DOHH2 (cell line): ENCODE data around the gene UMAD1.

Experiments used
- H3F3A ChIP-seq: fragments of 200-600 bp; sonication (generic), shearing (Covaris generic); 2 replicates; pipeline ENCODE4 v1.6.0; 2016; ENCODE audit warnings: antibody characterized with exemption, mild to moderate bottlenecking; ENCODE audit not compliant: control insufficient read depth, insufficient read depth
- H3K27ac ChIP-seq: fragments of 200-600 bp; sonication (generic); 2 replicates; pipeline ENCODE4 v1.5.1; 2014; ENCODE audit warnings: low read depth, mild to moderate bottlenecking, low read length, moderate library complexity
- H3K27me3 ChIP-seq: fragments of 200-600 bp; sonication (generic); 2 replicates; pipeline ENCODE4 v1.6.1; 2014; ENCODE audit warnings: mild to moderate bottlenecking, low read length, mixed read lengths; ENCODE audit not compliant: control insufficient read depth
- H3K36me3 ChIP-seq: fragments of 200-600 bp; sonication (generic); 2 replicates; pipeline ENCODE4 v1.6.1; 2014; ENCODE audit warnings: mild to moderate bottlenecking, low read length, moderate library complexity, mixed read lengths; ENCODE audit not compliant: control insufficient read depth
- H3K4me1 ChIP-seq: fragments of 200-600 bp; sonication (generic); 2 replicates; pipeline ENCODE4 v1.6.1; 2014; ENCODE audit warnings: mild to moderate bottlenecking, low read length, mixed read lengths; ENCODE audit not compliant: control insufficient read depth
- H3K4me2 ChIP-seq: fragments of 200-600 bp; sonication (generic); 2 replicates; pipeline ENCODE4 v1.6.0; 2014; ENCODE audit warnings: mild to moderate bottlenecking, low read length, moderate library complexity
- H3K4me3 ChIP-seq: fragments of 200-600 bp; sonication (generic); 2 replicates; pipeline ENCODE4 v1.5.1; 2014; ENCODE audit warnings: mild to moderate bottlenecking, low read length, mixed read lengths
- H3K79me2 ChIP-seq: fragments of 200-600 bp; sonication (generic); 2 replicates; pipeline ENCODE4 v1.6.1; 2014; ENCODE audit warnings: mild to moderate bottlenecking, low read length, mixed read lengths; ENCODE audit not compliant: control insufficient read depth
- H3K9me2 ChIP-seq: fragments of 200-600 bp; sonication (generic); replicated peaks from 2 replicates; pipeline ENCODE4 v1.6.1; 2014; ENCODE audit warnings: mild to moderate bottlenecking, low read length, mixed read lengths; ENCODE audit not compliant: control insufficient read depth
- H3K9me3 ChIP-seq: fragments of 200-600 bp; sonication (generic); 2 replicates; pipeline ENCODE4 v1.6.1; 2014; ENCODE audit warnings: antibody characterized with exemption, low read length, mixed read lengths; ENCODE audit not compliant: control insufficient read depth, insufficient read depth
- H4K20me1 ChIP-seq: fragments of 200-600 bp; sonication (generic); 2 replicates; pipeline ENCODE4 v1.6.0; 2014; ENCODE audit warnings: low read depth, mild to moderate bottlenecking, antibody characterized with exemption, low read length, moderate library complexity; ENCODE audit not compliant: control insufficient read depth, insufficient read depth
- EZH2phosphoT487 ChIP-seq: fragments of 200-600 bp; sonication (generic); IDR thresholded peaks from 2 replicates; pipeline ENCODE4 v1.6.1; 2017; ENCODE audit warnings: borderline replicate concordance, mild to moderate bottlenecking, antibody characterized with exemption, low read length, moderate library complexity, mixed read lengths
- TF ChIP-seq, protein P1 (sequence below): fragments of 200-600 bp; sonication (generic); IDR thresholded peaks from one replicate; pipeline ENCODE4 v1.5.1; 2014; ENCODE audit warnings: antibody characterized with exemption, mild to moderate bottlenecking, low read depth, low read length; ENCODE audit not compliant: poor library complexity, severe bottlenecking

The UMAD1 gene

DNA sequence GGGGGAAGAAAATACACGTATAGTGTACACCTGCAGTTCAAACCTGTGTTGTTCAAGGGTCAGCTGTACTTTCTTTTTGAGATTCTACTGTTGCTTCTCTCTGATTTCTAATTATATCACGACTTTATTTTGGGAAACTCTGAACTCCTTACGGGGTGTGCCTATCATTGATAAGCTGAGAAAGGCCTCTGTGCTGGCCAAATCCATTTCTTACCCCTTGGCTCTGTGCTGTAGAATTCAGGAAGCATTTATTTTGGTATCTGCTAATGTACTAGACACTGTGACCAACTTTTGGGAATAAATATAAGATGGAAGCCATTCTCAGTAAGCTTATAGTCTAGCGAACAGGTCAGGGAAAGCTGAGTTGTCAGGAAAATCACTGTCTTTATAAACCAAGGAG, 104.7 kb downstream of the UMAD1 start:
- H3K27me3 ChIP-seq, result no peaks in the 10 kb centered on the region
- no peaks in the 10 kb centered on the region for H4K20me1 ChIP-seq
- H3F3A ChIP-seq, result no peaks in the 10 kb centered on the region
- no peaks in the 10 kb centered on the region for H3K9me3 ChIP-seq
- H3K9me2 ChIP-seq, result no peaks in the 10 kb centered on the region
- H3K4me1 ChIP-seq, result peaks cover 10% of the 10 kb centered on the region
- no peak overlapping the region for H3K4me3 ChIP-seq
- no peak for TF ChIP-seq EZH2phosphoT487
- TF ChIP-seq, protein P1, sequence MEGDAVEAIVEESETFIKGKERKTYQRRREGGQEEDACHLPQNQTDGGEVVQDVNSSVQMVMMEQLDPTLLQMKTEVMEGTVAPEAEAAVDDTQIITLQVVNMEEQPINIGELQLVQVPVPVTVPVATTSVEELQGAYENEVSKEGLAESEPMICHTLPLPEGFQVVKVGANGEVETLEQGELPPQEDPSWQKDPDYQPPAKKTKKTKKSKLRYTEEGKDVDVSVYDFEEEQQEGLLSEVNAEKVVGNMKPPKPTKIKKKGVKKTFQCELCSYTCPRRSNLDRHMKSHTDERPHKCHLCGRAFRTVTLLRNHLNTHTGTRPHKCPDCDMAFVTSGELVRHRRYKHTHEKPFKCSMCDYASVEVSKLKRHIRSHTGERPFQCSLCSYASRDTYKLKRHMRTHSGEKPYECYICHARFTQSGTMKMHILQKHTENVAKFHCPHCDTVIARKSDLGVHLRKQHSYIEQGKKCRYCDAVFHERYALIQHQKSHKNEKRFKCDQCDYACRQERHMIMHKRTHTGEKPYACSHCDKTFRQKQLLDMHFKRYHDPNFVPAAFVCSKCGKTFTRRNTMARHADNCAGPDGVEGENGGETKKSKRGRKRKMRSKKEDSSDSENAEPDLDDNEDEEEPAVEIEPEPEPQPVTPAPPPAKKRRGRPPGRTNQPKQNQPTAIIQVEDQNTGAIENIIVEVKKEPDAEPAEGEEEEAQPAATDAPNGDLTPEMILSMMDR, result no peak
- no peaks in the 10 kb centered on the region for H3K79me2 ChIP-seq
- H3K36me3 ChIP-seq, result no peaks in the 10 kb centered on the region
- H3K27ac ChIP-seq, result no peak overlapping the region
- H3K4me2 ChIP-seq, result no peak overlapping the region

DNA sequence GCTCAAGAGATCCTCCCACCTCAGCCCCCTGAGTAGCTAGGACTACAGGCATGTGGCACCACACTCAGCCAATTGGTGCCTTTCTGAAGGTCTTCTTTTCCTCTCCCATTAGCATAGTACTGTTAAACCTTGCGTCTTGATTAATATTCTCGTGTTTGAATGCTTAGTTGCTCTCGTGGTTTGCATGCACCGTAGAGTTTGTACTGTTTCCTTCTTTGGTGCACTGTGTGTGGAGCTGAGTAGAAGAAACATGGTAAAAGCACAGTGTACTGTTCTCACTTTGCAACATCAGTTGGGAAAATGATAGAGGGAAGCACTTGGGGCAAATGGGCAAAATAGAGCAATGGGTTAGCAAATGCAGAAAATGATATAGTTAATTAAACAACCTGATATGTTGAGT, 105.4 kb downstream of the UMAD1 start:
- Histone ChIP-seq H3F3A (no peaks in the 10 kb centered on the region), H3K79me2 (no peaks in the 10 kb centered on the region), H3K9me2 (no peaks in the 10 kb centered on the region), H3K4me1 (peaks cover 10% of the 10 kb centered on the region), H3K27me3 (no peaks in the 10 kb centered on the region), H3K36me3 (no peaks in the 10 kb centered on the region), H3K4me2 (0 out of 2 replicates have a peak overlapping the region, but pooled peaks have one; percentile 5), H4K20me1 (no peaks in the 10 kb centered on the region), H3K27ac (no peak overlapping the region), H3K4me3 (no peak overlapping the region), H3K9me3 (no peaks in the 10 kb centered on the region)
- TF ChIP-seq, protein P1, result no peak
- TF ChIP-seq EZH2phosphoT487, result no peak

DNA sequence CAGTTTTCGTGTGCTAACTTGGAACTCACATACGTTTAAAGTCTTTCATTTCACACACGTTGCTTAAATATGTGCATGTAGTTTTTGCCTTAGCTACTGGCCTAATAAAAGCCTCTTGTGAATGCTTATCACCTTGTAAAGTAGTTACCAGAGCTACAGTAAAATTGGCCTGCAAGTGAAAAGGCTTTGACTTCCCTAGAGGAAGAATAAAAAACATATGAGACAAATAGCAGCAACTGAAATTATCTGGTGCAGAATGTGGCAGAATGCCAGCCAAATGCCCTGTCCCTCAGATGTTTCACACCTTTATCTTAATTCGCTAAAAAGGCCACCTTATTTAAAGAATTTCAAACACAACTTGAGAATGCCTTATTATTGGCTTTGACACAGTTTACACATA, 105.9 kb downstream of the UMAD1 start:
- H3K27ac ChIP-seq, result no peak overlapping the region
- TF ChIP-seq, protein P1, result no peak
- no peak for TF ChIP-seq EZH2phosphoT487

More for the DNA sequence above, 105.9 kb downstream of the UMAD1 start:
- Histone ChIP-seq H3K79me2 (no peaks in the 10 kb centered on the region), H3K9me2 (no peaks in the 10 kb centered on the region), H3F3A (no peaks in the 10 kb centered on the region), H3K27me3 (no peaks in the 10 kb centered on the region), H4K20me1 (no peaks in the 10 kb centered on the region), H3K4me1 (peaks cover 10% of the 10 kb centered on the region), H3K9me3 (no peaks in the 10 kb centered on the region), H3K4me3 (no peak overlapping the region), H3K36me3 (no peaks in the 10 kb centered on the region), H3K4me2 (no peak overlapping the region)
